Measurements from ENCODE around the gene LAMA1.

Gene LAMA1

DNA sequence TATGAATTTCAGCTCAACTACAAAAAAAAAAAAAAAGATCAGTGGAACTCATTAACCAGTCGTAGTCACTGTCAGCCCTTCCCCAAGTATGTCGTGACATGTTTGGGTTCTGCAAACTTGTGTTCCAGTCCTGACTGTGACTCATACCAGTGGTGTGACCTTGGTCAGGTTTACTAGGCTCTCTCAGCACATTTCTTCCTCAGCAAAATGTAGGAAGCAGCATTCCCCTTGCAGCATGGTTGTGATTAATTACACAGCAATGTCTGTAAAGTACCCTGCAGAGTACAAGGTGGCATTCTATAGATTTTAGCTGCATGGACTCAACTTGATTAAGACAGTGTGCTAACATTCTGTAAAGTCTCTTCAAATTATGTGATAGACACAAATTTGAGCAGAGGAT lies 156.9 kb downstream of the LAMA1 start:
- H3K27me3 ChIP-seq = no peaks in the 10 kb centered on the region
- TF ChIP-seq, protein P1, sequence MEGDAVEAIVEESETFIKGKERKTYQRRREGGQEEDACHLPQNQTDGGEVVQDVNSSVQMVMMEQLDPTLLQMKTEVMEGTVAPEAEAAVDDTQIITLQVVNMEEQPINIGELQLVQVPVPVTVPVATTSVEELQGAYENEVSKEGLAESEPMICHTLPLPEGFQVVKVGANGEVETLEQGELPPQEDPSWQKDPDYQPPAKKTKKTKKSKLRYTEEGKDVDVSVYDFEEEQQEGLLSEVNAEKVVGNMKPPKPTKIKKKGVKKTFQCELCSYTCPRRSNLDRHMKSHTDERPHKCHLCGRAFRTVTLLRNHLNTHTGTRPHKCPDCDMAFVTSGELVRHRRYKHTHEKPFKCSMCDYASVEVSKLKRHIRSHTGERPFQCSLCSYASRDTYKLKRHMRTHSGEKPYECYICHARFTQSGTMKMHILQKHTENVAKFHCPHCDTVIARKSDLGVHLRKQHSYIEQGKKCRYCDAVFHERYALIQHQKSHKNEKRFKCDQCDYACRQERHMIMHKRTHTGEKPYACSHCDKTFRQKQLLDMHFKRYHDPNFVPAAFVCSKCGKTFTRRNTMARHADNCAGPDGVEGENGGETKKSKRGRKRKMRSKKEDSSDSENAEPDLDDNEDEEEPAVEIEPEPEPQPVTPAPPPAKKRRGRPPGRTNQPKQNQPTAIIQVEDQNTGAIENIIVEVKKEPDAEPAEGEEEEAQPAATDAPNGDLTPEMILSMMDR (IDR thresholded peaks at IDR 0.05) = no peak
- no peaks in the 10 kb centered on the region for H3K36me3 ChIP-seq
- peaks cover 0 to 6% of the 10 kb centered on the region in 2 experiments for H3K4me1 ChIP-seq (ENCODE audit: control insufficient read depth in 1 of 2, insufficient read depth in 1 of 2, low read depth in 1 of 2, low read length in 1 of 2)
- no peaks in the 10 kb centered on the region for H3K9me3 ChIP-seq
- no peak overlapping the region for H3K27ac ChIP-seq
- no peak overlapping the region for H3K4me3 ChIP-seq (ENCODE audit: low read depth in 1 of 2, low read length in 1 of 2)

DNA sequence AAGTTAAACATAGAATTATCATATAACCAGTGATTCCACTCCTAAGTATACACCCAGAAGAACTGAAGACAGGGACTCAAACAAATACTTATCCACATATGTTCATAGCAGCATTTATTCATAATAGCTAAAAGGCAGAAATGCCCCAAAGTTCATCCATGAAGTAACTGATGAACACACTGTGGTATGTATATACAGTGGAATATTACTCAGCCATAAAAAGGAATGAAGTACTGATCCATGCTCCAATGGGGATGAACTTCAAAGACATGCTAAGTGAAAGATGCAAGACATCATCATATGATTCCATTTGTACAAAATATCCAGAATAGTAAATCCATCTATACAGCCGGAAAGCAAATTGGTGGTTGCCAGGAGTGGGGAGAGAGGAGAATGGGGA lies 157.5 kb downstream of the LAMA1 start:
- TF ChIP-seq, protein P1 (IDR thresholded peaks at IDR 0.05) = no peak
- H3K4me3 ChIP-seq (ENCODE audit: low read depth in 1 of 2, low read length in 1 of 2) = no peak overlapping the region
- no peak overlapping the region for H3K27ac ChIP-seq
- no peaks in the 10 kb centered on the region for H3K9me3 ChIP-seq
- no peaks in the 10 kb centered on the region for H3K27me3 ChIP-seq
- H3K4me1 ChIP-seq (ENCODE audit: control insufficient read depth in 1 of 2, insufficient read depth in 1 of 2, low read depth in 1 of 2, low read length in 1 of 2) = peaks cover 0 to 6% of the 10 kb centered on the region in 2 experiments
- no peaks in the 10 kb centered on the region for H3K36me3 ChIP-seq

DNA sequence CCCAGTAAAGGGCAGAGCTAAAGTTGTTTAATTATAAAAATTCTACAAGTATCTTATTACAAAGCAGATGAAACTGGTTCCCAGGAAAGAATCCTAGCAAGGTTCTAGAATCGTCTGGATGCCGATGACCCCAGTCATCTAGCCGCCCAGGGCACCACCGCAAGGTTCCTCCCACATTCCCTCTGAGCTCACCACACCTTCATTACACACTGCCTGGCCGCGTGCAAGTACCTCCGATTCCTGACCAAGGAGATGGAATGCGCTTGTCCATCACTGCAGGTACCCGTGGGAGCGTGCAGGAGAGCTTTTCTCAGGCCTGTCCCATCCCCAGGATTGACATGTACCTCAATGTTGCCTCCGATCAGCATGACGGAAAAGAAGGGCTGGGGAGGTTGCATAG lies 158.5 kb downstream of the LAMA1 start:
- H3K27ac ChIP-seq = no peak overlapping the region
- TF ChIP-seq, protein P1 (IDR thresholded peaks at IDR 0.05) = no peak
- H3K27me3 ChIP-seq = no peaks in the 10 kb centered on the region
- peaks cover 0 to 6% of the 10 kb centered on the region in 2 experiments for H3K4me1 ChIP-seq (ENCODE audit: control insufficient read depth in 1 of 2, insufficient read depth in 1 of 2, low read depth in 1 of 2, low read length in 1 of 2)
- no peaks in the 10 kb centered on the region for H3K9me3 ChIP-seq
- H3K4me3 ChIP-seq (ENCODE audit: low read depth in 1 of 2, low read length in 1 of 2) = no peak overlapping the region
- H3K36me3 ChIP-seq = no peaks in the 10 kb centered on the region

DNA sequence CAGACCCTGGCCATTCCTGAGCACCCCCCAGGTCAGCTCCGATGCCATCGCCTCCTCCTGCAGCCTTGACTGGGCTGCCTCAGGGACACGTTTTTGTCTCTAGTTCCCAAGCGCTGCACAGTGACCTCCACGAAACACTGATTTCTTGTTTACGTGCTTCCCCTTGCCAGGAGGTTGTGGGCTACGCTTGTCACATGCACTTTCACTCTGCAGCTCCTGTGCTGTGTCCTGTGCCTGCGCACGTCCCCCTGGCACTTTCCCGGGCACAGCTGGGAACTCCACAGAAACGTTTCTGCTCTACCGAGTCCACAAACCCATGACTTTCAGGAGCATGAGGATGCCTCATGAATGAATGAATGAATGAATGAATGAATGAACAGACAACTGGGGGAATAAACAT lies 160.6 kb downstream of the LAMA1 start:
- no peaks in the 10 kb centered on the region for H3K27me3 ChIP-seq
- no peak overlapping the region for H3K4me3 ChIP-seq (ENCODE audit: low read depth in 1 of 2, low read length in 1 of 2)
- H3K9me3 ChIP-seq = no peaks in the 10 kb centered on the region
- H3K4me1 ChIP-seq (ENCODE audit: control insufficient read depth in 1 of 2, insufficient read depth in 1 of 2, low read depth in 1 of 2, low read length in 1 of 2) = no peaks in the 10 kb centered on the region
- no peak overlapping the region for H3K27ac ChIP-seq
- TF ChIP-seq, protein P1 (IDR thresholded peaks at IDR 0.05) = no peak
- H3K36me3 ChIP-seq = no peaks in the 10 kb centered on the region

DNA sequence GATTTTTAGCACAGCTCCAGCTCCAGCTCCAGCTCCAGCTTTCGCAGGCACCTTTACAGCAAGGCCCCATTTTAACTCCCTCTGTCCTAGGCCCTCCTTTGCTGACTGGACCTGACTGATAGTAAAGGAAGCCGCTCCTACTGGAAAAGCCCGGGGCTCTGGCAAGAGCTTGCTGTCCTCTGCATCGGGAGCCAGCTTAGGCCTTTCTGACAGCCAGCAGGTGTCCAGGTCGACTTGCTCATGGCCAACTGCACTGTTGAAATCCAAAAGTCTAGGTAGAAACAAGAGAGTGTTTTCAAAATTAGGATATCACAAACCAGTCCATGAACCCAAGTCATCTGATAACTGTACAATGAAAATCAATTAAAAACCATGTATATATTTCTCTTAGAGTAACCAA lies 161.1 kb downstream of the LAMA1 start:
- H3K27me3 ChIP-seq = no peaks in the 10 kb centered on the region
- TF ChIP-seq, protein P1 (IDR thresholded peaks at IDR 0.05) = no peak
- H3K4me1 ChIP-seq (ENCODE audit: control insufficient read depth in 1 of 2, insufficient read depth in 1 of 2, low read depth in 1 of 2, low read length in 1 of 2) = no peaks in the 10 kb centered on the region
- no peaks in the 10 kb centered on the region for H3K36me3 ChIP-seq
- no peak overlapping the region for H3K4me3 ChIP-seq (ENCODE audit: low read depth in 1 of 2, low read length in 1 of 2)
- no peak overlapping the region for H3K27ac ChIP-seq
- H3K9me3 ChIP-seq = no peaks in the 10 kb centered on the region

DNA sequence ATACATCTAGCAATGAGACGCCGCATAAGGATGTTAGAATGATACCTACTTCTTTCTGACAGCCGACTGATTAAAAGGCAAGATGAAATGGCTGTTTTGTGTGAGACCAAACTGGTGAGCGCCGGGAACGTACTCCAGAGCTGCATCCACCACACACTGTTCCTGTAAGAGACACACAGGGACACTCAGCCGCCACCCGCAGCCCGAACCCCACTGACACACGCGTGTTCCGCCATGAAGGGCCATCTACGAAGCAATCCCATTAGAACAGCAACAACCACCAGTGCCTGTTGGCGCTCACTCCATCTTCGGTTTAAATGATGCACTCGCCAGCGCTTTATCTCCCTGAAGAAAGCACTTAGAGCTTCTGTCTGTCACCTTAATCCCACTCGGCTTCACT lies 162.3 kb downstream of the LAMA1 start:
- Histone ChIP-seq H3K36me3 (no peaks in the 10 kb centered on the region), H3K9me3 (no peaks in the 10 kb centered on the region), H3K4me1 (ENCODE audit: control insufficient read depth in 1 of 2, insufficient read depth in 1 of 2, low read depth in 1 of 2, low read length in 1 of 2) (no peaks in the 10 kb centered on the region), H3K27ac (no peak overlapping the region), H3K27me3 (no peaks in the 10 kb centered on the region), H3K4me3 (ENCODE audit: low read depth in 1 of 2, low read length in 1 of 2) (no peak overlapping the region)
- TF ChIP-seq, protein P1 (IDR thresholded peaks at IDR 0.05) = no peak
